Mesodermal cell (in vitro differentiated cells): ENCODE measurements around the gene BASP1.
"Not testable (repeated sequence)": the region's sequence is repeated elsewhere in the genome, so short reads cannot be mapped to it uniquely, and the experiment has no call there.

Experiments used
- H3K27ac ChIP-seq: 2 replicates; pipeline ENCODE4 v1.7.0; 2013; ENCODE audit warnings: mild to moderate bottlenecking, low read depth, low read length, moderate library complexity; ENCODE audit not compliant: severe bottlenecking
- H3K36me3 ChIP-seq: 2 replicates; pipeline ENCODE4 v1.7.1; 2013; ENCODE audit warnings: mild to moderate bottlenecking, low read length, moderate library complexity; ENCODE audit not compliant: control insufficient read depth, insufficient read depth
- H3K4me1 ChIP-seq: one replicate; pipeline ENCODE4 v1.7.1; 2013; ENCODE audit warnings: mild to moderate bottlenecking, low read length; ENCODE audit not compliant: insufficient read depth, control insufficient read depth, poor library complexity, severe bottlenecking
- H3K4me3 ChIP-seq: 2 replicates; pipeline ENCODE4 v1.7.0; 2013; ENCODE audit warnings: low read length, control low read depth, mild to moderate bottlenecking; ENCODE audit not compliant: insufficient read depth, poor library complexity, severe bottlenecking; ENCODE audit errors: extremely low read depth
- H3K9me3 ChIP-seq: 2 replicates; pipeline ENCODE4 v1.7.1; 2013; ENCODE audit warnings: mild to moderate bottlenecking, low read length, moderate library complexity; ENCODE audit not compliant: control insufficient read depth
- WGBS, 2 experiments: methylation state at CpG; one replicate each; pipeline ENCODE4 v1.1.5; 2013; ENCODE audit warnings: missing lambda C conversion rate in 2 of 2; ENCODE audit not compliant: insufficient coverage in 2 of 2; 5-methylcytosine and 5-hydroxymethylcytosine counted together

Gene BASP1

DNA sequence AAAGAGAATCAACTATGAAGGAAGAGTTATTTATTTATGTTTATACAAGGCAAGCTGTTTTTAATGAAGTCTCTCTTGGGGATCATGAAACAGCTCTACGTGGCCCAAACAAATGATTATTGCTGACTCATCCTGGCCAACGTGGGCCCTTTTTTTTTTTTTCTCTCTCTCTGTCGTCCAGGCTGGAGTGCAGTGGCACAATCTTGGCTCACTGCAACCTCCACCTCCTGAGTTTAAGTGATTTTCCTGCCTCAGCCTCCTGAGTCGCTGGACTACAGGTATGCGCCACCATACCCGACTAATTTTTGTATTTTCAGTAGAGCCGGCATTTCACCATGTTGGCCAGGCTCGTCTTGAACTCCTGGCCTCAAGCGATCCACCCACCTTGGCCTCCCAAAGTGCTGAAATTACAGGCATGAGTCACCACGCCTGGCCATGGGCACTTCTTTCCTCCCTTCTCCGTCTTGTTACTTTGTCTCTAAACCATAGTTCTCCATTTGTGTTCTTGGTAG lies 98.3 kb downstream of the BASP1 start:
- no peaks in the 10 kb centered on the region for H3K36me3 ChIP-seq
- peaks cover 5% of the 10 kb centered on the region for H3K4me1 ChIP-seq
- WGBS, 2 experiments = 83 to 89% methylated on average over 9 to 10 of the region's 11 CpGs
- H3K4me3 ChIP-seq = no peak overlapping the region
- no peaks in the 10 kb centered on the region for H3K9me3 ChIP-seq
- H3K27ac ChIP-seq = no peak overlapping the region

DNA sequence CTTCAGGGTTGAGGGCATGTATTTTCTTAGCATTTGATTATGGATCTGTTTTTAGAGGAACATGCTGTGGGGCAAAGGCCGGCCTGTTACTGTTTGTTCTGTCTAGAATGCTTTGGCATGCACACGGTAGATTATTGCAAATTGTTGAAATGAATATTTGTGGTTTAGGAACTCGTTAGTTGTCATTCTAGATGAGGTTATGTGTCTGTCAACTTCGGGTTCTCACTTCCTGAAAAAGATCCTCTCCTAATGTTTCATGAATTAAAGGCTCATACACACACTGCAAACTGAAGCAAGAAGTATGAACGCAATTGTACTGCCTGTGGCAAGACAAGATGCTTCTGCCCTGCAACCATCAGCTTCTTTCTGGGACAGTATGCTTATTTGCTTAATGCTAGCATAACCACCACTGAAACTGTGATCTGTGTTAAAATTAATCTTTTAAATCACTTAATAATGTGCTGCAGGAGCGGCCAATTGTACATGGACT lies 99.6 kb downstream of the BASP1 start:
- peaks cover 5% of the 10 kb centered on the region for H3K4me1 ChIP-seq
- no peak overlapping the region for H3K27ac ChIP-seq
- H3K36me3 ChIP-seq = no peaks in the 10 kb centered on the region
- 80 to 100% methylated on average over 2 to 3 of the region's 6 CpGs for WGBS, 2 experiments
- no peak overlapping the region for H3K4me3 ChIP-seq
- no peaks in the 10 kb centered on the region for H3K9me3 ChIP-seq

DNA sequence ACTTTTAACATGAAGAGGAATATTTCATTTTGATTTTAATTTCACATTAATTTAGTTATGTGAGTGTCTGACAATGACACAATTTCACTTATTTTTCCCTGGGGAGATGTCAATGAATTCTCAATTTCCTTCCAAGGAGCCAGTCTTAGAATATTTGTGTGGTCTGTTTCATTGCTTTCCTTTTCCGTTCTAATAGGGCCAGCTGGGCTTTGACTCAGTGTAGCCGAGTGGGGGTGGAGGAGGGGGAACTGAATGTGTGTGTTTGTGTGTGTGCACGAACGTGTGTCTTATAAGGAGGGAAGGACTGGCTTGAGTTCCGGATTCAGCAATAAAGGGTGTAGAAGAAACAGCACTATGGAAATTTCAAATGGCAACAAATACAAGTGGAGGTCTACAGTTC lies 100.0 kb downstream of the BASP1 start:
- Histone ChIP-seq H3K4me3 (no peak overlapping the region), H3K27ac (no peak overlapping the region), H3K9me3 (no peaks in the 10 kb centered on the region), H3K36me3 (no peaks in the 10 kb centered on the region), H3K4me1 (peaks cover 5% of the 10 kb centered on the region)
- 94 to 97% methylated on average over 5 of the region's 5 CpGs for WGBS, 2 experiments

DNA sequence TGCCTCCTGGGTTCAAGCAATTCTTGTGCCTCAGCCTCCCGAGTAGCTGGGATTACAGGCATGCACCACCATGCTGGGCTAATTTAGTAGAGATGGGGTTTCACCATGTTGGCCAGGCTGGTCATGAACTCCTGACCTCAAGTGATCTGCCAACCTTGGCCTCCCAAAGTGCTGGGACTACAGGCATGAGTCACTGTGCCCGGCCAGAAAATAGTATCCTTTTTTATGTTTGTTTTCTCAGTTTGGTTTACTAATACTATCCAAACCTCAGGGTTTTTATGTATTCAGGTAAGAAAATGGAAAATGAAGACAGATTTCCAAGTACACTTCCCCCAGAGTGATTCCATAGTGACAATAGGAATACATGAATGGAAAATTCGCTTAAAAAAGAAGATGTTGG lies 101.7 kb downstream of the BASP1 start:
- WGBS, 2 experiments = 88 to 100% methylated on average over 1 to 2 of the region's 3 CpGs
- not testable (repeated sequence) for H3K4me3 ChIP-seq, H3K36me3 ChIP-seq

DNA sequence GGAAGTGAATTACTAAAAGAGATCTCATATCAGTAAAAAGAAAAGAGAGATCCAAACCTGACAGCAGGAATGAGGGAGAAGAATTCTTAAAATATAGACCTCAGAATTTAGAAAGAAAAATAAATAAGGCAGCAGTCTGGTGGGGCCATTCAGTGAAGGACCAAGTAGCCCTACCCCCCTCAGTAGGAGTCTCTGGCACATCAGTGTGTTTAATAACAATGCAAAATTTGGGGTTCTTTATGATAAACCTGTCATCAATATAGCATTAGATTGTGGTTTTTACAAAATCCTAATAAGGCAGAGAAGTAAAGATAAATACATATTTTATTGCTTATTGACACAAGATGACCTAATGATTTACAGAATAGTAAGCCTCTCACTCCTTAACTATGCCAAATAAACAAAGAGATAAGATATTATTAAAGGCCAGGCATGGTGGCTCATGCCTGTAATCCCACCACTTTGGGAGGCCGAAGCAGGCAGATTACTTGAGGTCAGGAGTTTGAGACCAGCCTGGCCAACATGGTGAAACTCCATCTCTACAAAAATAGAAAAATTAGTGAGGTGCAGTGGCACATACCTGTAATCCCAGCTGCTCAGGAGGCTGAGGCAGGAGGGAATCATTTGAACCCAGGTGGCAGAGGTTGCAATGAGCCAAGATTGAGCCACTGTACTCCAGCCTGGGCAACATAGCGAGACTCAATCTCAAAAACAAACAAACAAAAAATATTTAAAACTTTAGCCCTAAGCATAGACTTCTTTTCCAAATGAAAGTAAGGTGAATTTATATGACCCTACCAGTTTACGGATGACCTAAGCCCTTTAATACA lies 108.6 kb downstream of the BASP1 start:
- H3K4me3 ChIP-seq = no peak overlapping the region
- no peaks in the 10 kb centered on the region for H3K9me3 ChIP-seq
- no peaks in the 10 kb centered on the region for H3K4me1 ChIP-seq
- 100% methylated on average over 1 of the region's 3 CpGs for WGBS, 2 experiments
- no peaks in the 10 kb centered on the region for H3K36me3 ChIP-seq
- H3K27ac ChIP-seq = no peak overlapping the region

More for the DNA sequence above, 101.7 kb downstream of the BASP1 start:
- H3K27ac ChIP-seq, H3K4me1 ChIP-seq, H3K9me3 ChIP-seq: not testable (repeated sequence)
